ENCODE results near the gene PHGDH. TPM values are rescaled to one million over a fixed set of nuclear protein-coding genes. Genes with fewer than 3 reads are reported as not detected.
"Not testable (repeated sequence)": the region's sequence is repeated elsewhere in the genome, so short reads cannot be mapped to it uniquely, and the experiment has no call there.

The PHGDH gene
- total RNA-seq, 2 experiments from 2014 or later, result 307 to 322 TPM

DNA sequence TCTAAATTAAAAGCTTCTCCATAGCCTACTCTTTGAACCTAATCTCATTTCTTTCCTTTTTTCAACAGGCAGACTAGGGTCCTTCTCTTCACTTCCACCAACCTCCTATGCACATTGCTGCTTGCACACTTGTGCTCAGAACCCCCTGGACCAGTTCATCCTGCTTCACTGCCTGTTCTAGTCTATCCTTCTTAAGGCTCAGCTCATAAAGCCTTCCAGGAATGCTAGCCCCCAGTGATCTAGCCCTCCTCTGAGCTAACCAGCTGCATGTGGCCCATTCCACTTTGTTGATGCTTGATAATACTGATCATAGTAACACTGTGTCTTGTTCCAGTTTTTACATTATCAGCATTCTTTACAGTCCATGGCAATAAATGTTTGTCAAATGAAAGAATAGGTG is 22.9 kb upstream of the PHGDH start:
- ATAC-seq (no peak), DNase-seq (no peak)
- POLR2A ChIA-PET, result no interaction called here
- no peak overlapping the region for H3K4me3 Mint-ChIP-seq
- no peaks in the 10 kb centered on the region for H3K36me3 Mint-ChIP-seq (ENCODE audit: low read depth)
- H3K9me3 Mint-ChIP-seq, result peaks cover 1% of the 10 kb centered on the region
- H3K4me1 Mint-ChIP-seq (ENCODE audit: low read depth), result no peaks in the 10 kb centered on the region
- CTCF ChIA-PET, result interaction anchor here (0.9 to 7.0 kb wide), 3 partner anchors 12 to 77 kb away, joined by 3 to 66 read pairs (median 3); no protein-coding TSS in a partner anchor
- TF ChIP-seq, protein P1, sequence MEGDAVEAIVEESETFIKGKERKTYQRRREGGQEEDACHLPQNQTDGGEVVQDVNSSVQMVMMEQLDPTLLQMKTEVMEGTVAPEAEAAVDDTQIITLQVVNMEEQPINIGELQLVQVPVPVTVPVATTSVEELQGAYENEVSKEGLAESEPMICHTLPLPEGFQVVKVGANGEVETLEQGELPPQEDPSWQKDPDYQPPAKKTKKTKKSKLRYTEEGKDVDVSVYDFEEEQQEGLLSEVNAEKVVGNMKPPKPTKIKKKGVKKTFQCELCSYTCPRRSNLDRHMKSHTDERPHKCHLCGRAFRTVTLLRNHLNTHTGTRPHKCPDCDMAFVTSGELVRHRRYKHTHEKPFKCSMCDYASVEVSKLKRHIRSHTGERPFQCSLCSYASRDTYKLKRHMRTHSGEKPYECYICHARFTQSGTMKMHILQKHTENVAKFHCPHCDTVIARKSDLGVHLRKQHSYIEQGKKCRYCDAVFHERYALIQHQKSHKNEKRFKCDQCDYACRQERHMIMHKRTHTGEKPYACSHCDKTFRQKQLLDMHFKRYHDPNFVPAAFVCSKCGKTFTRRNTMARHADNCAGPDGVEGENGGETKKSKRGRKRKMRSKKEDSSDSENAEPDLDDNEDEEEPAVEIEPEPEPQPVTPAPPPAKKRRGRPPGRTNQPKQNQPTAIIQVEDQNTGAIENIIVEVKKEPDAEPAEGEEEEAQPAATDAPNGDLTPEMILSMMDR (IDR thresholded peaks at IDR 0.05), result no peak
- intact Hi-C loops (cut with micrococcal nuclease), result no loop called here
- peaks cover 3% of the 10 kb centered on the region for H3K27me3 Mint-ChIP-seq
- H3K27ac Mint-ChIP-seq, result no peak overlapping the region

DNA sequence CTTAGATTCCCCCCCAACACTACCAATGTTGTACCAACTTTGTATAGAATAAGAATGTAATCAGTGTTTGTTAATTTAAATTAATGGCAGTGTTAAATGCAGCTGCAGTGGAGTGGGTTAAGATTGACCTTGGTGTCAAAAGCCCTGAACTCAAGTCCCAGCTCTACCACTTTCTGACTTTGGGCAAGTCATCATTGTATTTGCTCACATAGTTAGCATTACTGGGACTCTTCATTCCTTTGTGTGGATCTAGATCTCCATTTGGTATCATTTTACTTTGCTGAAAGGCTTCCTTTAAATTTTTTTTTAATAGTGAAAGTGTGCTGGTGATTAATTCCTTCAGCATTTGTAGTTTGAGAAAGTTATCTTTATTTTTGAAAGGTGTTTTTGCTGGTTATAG is 22.2 kb upstream of the PHGDH start:
- TF ChIP-seq, protein P1 (IDR thresholded peaks at IDR 0.05), result no peak
- intact Hi-C loops (cut with micrococcal nuclease), result no loop called here
- POLR2A ChIA-PET, result no interaction called here

DNA sequence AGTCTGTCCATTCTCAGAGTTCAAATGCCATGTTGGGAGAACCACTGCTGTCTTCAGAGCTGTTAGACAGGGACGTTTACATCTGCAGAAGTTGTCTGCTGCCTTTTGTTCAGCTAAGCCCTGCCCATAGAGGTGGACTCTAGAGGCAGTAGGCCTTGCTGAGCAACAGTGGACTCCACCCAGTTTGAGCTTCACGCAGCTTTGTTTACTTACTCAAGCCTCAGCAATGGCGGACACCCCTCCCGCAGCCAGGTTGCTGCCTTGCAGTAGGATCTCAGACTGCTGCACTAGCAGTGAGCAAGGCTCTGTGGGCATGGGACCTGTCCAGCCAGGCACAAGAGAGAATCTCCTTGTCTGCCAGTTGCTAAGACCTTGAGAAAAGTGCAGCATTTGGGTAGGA is 14.9 kb upstream of the PHGDH start:
- H3K36me3 Mint-ChIP-seq (ENCODE audit: low read depth); POLR2A ChIA-PET; H3K4me1 Mint-ChIP-seq (ENCODE audit: low read depth); H3K27ac Mint-ChIP-seq; DNase-seq; ATAC-seq; H3K4me3 Mint-ChIP-seq; intact Hi-C loops (cut with micrococcal nuclease): not testable (repeated sequence)
- Mint-ChIP-seq H3K9me3 (peaks cover 12% of the 10 kb centered on the region), H3K27me3 (peaks cover 22% of the 10 kb centered on the region)
- CTCF ChIA-PET, result interaction anchor here (1.1 to 1.2 kb wide), 3 partner anchors 20 to 85 kb away, joined by 3 to 5 read pairs (median 3); no protein-coding TSS in a partner anchor

More for the DNA sequence above, 22.2 kb upstream of the PHGDH start:
- Mint-ChIP-seq H3K4me1 (ENCODE audit: low read depth) (no peaks in the 10 kb centered on the region), H3K9me3 (peaks cover 1% of the 10 kb centered on the region), H3K4me3 (no peak overlapping the region), H3K36me3 (ENCODE audit: low read depth) (no peaks in the 10 kb centered on the region), H3K27ac (no peak overlapping the region), H3K27me3 (peaks cover 5% of the 10 kb centered on the region)
- DNase-seq (no peak), ATAC-seq (no peak)
- CTCF ChIA-PET, result interaction anchor here (1.4 to 7.0 kb wide), 2 partner anchors 13 to 78 kb away, joined by 3 to 66 read pairs; no protein-coding TSS in a partner anchor

DNA sequence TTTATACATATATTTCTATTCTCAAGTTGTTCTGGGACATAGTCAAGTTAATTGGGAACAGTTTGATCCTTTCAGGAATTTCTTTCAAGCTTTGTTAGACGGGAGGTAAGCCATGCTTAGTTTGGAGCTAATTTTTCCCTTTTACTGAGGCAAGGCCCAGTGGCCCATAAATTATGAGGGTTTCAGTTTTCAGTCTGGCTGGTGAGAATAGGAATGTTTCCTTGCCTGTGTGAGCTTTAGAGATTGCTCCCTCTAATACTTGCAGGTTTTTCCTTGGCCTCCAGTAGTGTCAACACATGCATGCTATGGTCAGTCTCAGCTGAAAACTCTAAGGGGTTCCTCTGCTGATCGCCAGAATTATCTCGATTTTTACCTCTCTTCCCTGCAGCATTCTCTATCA is 14.1 kb upstream of the PHGDH start:
- TF ChIP-seq, protein P1 (IDR thresholded peaks at IDR 0.05), result no peak
- peaks cover 22% of the 10 kb centered on the region for H3K27me3 Mint-ChIP-seq
- H3K4me1 Mint-ChIP-seq (ENCODE audit: low read depth), result no peaks in the 10 kb centered on the region
- no peak for ATAC-seq
- POLR2A ChIA-PET, result interaction anchor here (1.1 kb wide), 1 partner anchor 66 kb away, joined by 3 read pairs; no protein-coding TSS in a partner anchor
- intact Hi-C loops (cut with micrococcal nuclease), result no loop called here
- H3K27ac Mint-ChIP-seq, result no peak overlapping the region
- H3K4me3 Mint-ChIP-seq, result no peak overlapping the region
- DNase-seq, result no peak
- CTCF ChIA-PET, result interaction anchor here (1.1 kb wide), 1 partner anchor 22 kb away, joined by 4 read pairs; no protein-coding TSS in a partner anchor
- peaks cover 17% of the 10 kb centered on the region for H3K9me3 Mint-ChIP-seq
- H3K36me3 Mint-ChIP-seq (ENCODE audit: low read depth), result no peaks in the 10 kb centered on the region

DNA sequence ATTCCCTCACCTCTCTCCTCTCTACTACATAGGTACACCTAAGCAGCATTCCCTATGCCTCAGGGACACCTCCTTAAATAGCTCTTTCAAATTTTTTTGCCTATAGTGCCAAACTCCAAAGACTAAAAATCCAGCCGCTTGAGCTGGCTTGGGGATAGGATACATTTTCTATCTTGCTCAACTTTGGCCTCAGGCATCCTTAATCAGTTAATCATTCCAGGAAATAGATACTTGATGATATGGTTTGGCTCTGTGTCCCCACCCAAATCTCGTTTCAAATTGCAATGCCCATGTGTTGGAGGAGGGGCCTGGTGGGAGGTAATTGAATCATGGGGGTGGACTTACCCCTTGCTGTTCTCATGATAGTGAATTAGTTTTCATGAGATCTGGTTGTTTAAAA is 11.4 kb upstream of the PHGDH start:
- TF ChIP-seq, protein P1 (IDR thresholded peaks at IDR 0.05), result no peak
- intact Hi-C loops (cut with micrococcal nuclease), result no loop called here

More for the DNA sequence above, 11.4 kb upstream of the PHGDH start:
- ATAC-seq (no peak), DNase-seq (no peak)
- Mint-ChIP-seq H3K27ac (no peak overlapping the region), H3K9me3 (peaks cover 18% of the 10 kb centered on the region), H3K4me3 (no peak overlapping the region), H3K36me3 (ENCODE audit: low read depth) (no peaks in the 10 kb centered on the region), H3K27me3 (peaks cover 18% of the 10 kb centered on the region), H3K4me1 (ENCODE audit: low read depth) (no peaks in the 10 kb centered on the region)
- CTCF ChIA-PET, result no interaction called here
- POLR2A ChIA-PET, result no interaction called here
